Neural cell (in vitro differentiated cells): ENCODE measurements around the gene ZFYVE21. TPM values are rescaled to one million over a fixed set of nuclear protein-coding genes. Genes with fewer than 3 reads are reported as not detected.

Source experiments
- H2AFZ ChIP-seq: fragments of 200-600, 300-800 bp; sonication (generic), shearing (Covaris generic); 2 replicates; pipeline ENCODE4 v1.6.0; 2014; ENCODE audit warnings: low read depth, mild to moderate bottlenecking, antibody characterized with exemption, low read length, moderate library complexity
- H3F3A ChIP-seq: fragments of 200-600 bp; shearing (Covaris generic); 2 replicates; pipeline ENCODE4 v1.6.1; 2016; ENCODE audit warnings: mild to moderate bottlenecking, moderate library complexity, mixed read lengths, antibody characterized with exemption, low read length; ENCODE audit not compliant: insufficient read depth, poor library complexity, severe bottlenecking
- H3K27ac ChIP-seq: fragments of 200-600, 300-800 bp; sonication (generic), shearing (Covaris generic); 2 replicates; pipeline ENCODE4 v1.5.1; 2014; ENCODE audit warnings: mild to moderate bottlenecking, low read length, moderate library complexity
- H3K27me3 ChIP-seq: fragments of 300-800, 200-600 bp; sonication (generic), shearing (Covaris generic); 2 replicates; pipeline ENCODE4 v1.6.0; 2014; ENCODE audit warnings: mild to moderate bottlenecking, low read depth, low read length, moderate library complexity; ENCODE audit not compliant: insufficient read depth
- H3K36me3 ChIP-seq: fragments of 300-800, 200-600 bp; sonication (generic), shearing (Covaris generic); 2 replicates; pipeline ENCODE4 v1.5.1; 2014; ENCODE audit warnings: mild to moderate bottlenecking, antibody characterized with exemption, low read length, moderate library complexity; ENCODE audit not compliant: insufficient read depth
- H3K4me2 ChIP-seq: fragments of 300-800, 200-600 bp; sonication (generic), shearing (Covaris generic); 2 replicates; pipeline ENCODE4 v1.6.0; 2014; ENCODE audit warnings: mild to moderate bottlenecking, low read length
- H3K4me3 ChIP-seq: fragments of 300-800, 200-600 bp; sonication (generic), shearing (Covaris generic); 2 replicates; pipeline ENCODE4 v1.5.1; 2014; ENCODE audit warnings: mild to moderate bottlenecking, low read length, moderate library complexity
- H3K79me2 ChIP-seq: fragments of 200-600 bp; shearing (Covaris generic); replicated peaks from 2 replicates; pipeline ENCODE4 v1.6.0; 2014; ENCODE audit warnings: mild to moderate bottlenecking, low read length, moderate library complexity; ENCODE audit not compliant: insufficient read depth
- H3K9ac ChIP-seq: fragments of 300-800, 200-600 bp; sonication (generic), shearing (Covaris generic); 2 replicates; pipeline ENCODE4 v1.6.1; 2016; ENCODE audit warnings: mild to moderate bottlenecking, low read length, mixed read lengths
- H3K9me2 ChIP-seq: fragments of 200-600 bp; shearing (Covaris generic); 2 replicates; pipeline ENCODE4 v1.6.1; 2016; ENCODE audit warnings: mild to moderate bottlenecking, low read length, mixed read lengths; ENCODE audit not compliant: insufficient read depth
- H3K9me3 ChIP-seq: fragments of 200-600, 300-800 bp; sonication (generic), shearing (Covaris generic); 2 replicates; pipeline ENCODE4 v1.6.1; 2016; ENCODE audit warnings: mild to moderate bottlenecking, mixed run types, low read length, moderate library complexity, mixed read lengths
- H4K20me1 ChIP-seq: fragments of 200-600 bp; shearing (Covaris generic); 2 replicates; pipeline ENCODE4 v1.6.1; 2016; ENCODE audit warnings: mild to moderate bottlenecking, mixed run types; ENCODE audit not compliant: insufficient read depth
- EP300 ChIP-seq: fragments of 450-650 bp; conservative IDR thresholded peaks from 2 replicates; pipeline ENCODE4 v1.6.1; 2014; ENCODE audit warnings: antibody characterized with exemption, mild to moderate bottlenecking, moderate library complexity; ENCODE audit not compliant: poor library complexity, severe bottlenecking
- MXI1 ChIP-seq: fragments of 450-650 bp; conservative IDR thresholded peaks from 2 replicates; pipeline ENCODE4 v1.6.1; 2014; ENCODE audit warnings: antibody characterized with exemption, mild to moderate bottlenecking; ENCODE audit not compliant: poor library complexity, severe bottlenecking
- POLR2AphosphoS5 ChIP-seq: IDR thresholded peaks from 2 replicates; pipeline ENCODE4 v1.6.1; 2012
- RAD21 ChIP-seq: fragments of 450-650 bp; conservative IDR thresholded peaks from 2 replicates; pipeline ENCODE4 v1.6.1; 2014; ENCODE audit warnings: antibody characterized with exemption, mild to moderate bottlenecking, moderate library complexity
- SMC3 ChIP-seq: fragments of 450-650 bp; conservative IDR thresholded peaks from 2 replicates; pipeline ENCODE4 v1.6.1; 2014; ENCODE audit warnings: antibody characterized with exemption, mild to moderate bottlenecking, moderate library complexity; ENCODE audit not compliant: poor library complexity
- TAF1 ChIP-seq: IDR thresholded peaks from 2 replicates; pipeline ENCODE4 v1.6.1; 2012; ENCODE audit warnings: low read depth
- polyA plus RNA-seq: library from polyadenylated mRNA; depleted of rRNA; stranded (reverse); fragments of >200 nt; gene quantifications from 2 replicates; pipeline ENCODE4 v1.2.3, GENCODE V29; 2014
- TF ChIP-seq, protein P1 (sequence below): IDR thresholded peaks from 2 replicates; pipeline ENCODE4 v1.6.1; 2012; ENCODE audit warnings: borderline replicate concordance
- TF ChIP-seq, protein P2 (sequence below): fragments of 450-650 bp; IDR thresholded peaks from 2 replicates; pipeline ENCODE4 v1.5.1; 2014; ENCODE audit warnings: antibody characterized with exemption, mild to moderate bottlenecking, moderate library complexity; ENCODE audit not compliant: poor library complexity, severe bottlenecking

The ZFYVE21 gene
- polyA plus RNA-seq, 1 donor from 2014 or later, result 99.7 TPM

DNA sequence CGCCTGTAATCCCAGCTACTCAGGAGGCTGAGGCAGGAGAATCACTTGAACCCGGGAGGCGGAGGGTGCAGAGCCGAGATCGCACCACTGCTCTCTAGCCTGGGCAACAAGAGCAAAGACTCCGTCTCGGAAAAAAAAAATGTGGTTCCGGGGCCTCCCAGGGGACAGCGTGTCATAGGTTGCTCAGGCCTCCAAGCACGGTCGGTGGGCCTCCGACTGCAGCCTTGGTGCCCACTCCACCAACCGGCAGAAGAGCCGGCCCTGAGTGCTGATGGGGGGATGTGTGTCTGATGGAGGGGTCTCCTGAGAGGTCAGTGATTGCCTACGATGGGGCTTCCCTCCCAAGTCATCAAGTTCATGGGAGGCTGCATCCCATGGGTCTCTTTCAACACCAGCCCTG, 15.9 kb downstream of the ZFYVE21 start:
- Histone ChIP-seq H3K9me3 (no peaks in the 10 kb centered on the region), H3K79me2 (no peaks in the 10 kb centered on the region), H2AFZ (no peak overlapping the region), H4K20me1 (no peaks in the 10 kb centered on the region), H3K36me3 (no peaks in the 10 kb centered on the region), H3K9me2 (no peaks in the 10 kb centered on the region), H3F3A (no peaks in the 10 kb centered on the region), H3K4me3 (no peak overlapping the region), H3K9ac (no peak overlapping the region), H3K4me2 (no peak overlapping the region), H3K27me3 (no peaks in the 10 kb centered on the region), H3K27ac (no peak overlapping the region)
- TF ChIP-seq SMC3 (no peak), POLR2AphosphoS5 (no peak), EP300 (no peak), MXI1 (no peak)
- TF ChIP-seq, protein P1, sequence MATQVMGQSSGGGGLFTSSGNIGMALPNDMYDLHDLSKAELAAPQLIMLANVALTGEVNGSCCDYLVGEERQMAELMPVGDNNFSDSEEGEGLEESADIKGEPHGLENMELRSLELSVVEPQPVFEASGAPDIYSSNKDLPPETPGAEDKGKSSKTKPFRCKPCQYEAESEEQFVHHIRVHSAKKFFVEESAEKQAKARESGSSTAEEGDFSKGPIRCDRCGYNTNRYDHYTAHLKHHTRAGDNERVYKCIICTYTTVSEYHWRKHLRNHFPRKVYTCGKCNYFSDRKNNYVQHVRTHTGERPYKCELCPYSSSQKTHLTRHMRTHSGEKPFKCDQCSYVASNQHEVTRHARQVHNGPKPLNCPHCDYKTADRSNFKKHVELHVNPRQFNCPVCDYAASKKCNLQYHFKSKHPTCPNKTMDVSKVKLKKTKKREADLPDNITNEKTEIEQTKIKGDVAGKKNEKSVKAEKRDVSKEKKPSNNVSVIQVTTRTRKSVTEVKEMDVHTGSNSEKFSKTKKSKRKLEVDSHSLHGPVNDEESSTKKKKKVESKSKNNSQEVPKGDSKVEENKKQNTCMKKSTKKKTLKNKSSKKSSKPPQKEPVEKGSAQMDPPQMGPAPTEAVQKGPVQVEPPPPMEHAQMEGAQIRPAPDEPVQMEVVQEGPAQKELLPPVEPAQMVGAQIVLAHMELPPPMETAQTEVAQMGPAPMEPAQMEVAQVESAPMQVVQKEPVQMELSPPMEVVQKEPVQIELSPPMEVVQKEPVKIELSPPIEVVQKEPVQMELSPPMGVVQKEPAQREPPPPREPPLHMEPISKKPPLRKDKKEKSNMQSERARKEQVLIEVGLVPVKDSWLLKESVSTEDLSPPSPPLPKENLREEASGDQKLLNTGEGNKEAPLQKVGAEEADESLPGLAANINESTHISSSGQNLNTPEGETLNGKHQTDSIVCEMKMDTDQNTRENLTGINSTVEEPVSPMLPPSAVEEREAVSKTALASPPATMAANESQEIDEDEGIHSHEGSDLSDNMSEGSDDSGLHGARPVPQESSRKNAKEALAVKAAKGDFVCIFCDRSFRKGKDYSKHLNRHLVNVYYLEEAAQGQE, result no peak
- TF ChIP-seq, protein P2, sequence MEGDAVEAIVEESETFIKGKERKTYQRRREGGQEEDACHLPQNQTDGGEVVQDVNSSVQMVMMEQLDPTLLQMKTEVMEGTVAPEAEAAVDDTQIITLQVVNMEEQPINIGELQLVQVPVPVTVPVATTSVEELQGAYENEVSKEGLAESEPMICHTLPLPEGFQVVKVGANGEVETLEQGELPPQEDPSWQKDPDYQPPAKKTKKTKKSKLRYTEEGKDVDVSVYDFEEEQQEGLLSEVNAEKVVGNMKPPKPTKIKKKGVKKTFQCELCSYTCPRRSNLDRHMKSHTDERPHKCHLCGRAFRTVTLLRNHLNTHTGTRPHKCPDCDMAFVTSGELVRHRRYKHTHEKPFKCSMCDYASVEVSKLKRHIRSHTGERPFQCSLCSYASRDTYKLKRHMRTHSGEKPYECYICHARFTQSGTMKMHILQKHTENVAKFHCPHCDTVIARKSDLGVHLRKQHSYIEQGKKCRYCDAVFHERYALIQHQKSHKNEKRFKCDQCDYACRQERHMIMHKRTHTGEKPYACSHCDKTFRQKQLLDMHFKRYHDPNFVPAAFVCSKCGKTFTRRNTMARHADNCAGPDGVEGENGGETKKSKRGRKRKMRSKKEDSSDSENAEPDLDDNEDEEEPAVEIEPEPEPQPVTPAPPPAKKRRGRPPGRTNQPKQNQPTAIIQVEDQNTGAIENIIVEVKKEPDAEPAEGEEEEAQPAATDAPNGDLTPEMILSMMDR, result no peak

DNA sequence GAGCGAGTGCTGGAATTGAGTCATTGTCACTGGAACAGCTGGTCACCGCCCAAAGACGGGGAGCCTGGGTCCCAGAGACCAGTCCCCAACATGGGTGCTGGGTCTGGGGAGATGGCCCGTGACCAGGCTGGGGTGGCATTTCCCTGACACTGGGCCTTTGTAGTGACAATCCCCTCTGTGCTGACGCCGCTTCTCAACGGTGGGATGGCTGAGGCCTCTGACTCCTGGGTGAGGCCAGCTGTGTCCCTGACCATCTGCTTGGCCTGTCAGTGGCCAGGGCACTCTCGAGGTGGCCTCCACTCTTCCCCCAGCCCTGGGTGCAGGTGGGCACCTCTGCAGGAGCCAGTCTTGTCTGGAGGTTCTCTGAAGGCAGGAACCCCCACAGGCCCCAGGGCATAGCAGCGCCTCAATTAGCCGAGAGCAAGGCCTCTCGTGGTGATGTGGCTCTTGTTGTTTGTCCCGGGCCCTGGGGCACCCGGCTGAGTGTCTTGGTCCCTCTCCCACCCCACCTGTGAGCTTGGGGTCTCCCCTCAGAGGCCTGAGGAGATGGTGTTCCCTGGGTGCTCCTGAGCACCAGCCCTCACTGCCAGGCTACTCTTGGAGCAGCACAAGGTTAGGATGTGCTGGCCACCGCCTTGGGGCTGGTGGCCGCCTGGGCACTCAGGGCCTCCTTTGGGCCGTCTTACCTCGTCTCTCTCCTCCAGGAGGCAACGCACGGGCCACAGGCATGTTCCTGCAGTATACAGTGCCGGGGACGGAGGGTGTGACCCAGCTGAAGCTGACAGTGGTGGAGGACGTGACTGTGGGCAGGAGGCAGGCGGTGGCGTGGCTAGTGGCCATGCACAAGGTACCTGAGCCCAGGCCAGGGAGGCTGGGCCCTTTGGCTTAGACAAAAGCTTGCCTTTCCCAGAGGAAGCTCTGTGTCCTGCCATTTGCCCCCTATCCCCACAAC, 16.6 kb downstream of the ZFYVE21 start:
- no peaks in the 10 kb centered on the region for H3K27me3 ChIP-seq
- no peaks in the 10 kb centered on the region for H3K9me2 ChIP-seq
- H3F3A ChIP-seq, result no peaks in the 10 kb centered on the region
- H3K79me2 ChIP-seq, result no peaks in the 10 kb centered on the region
- no peaks in the 10 kb centered on the region for H3K9me3 ChIP-seq
- no peak overlapping the region for H3K9ac ChIP-seq
- no peaks in the 10 kb centered on the region for H4K20me1 ChIP-seq
- H3K36me3 ChIP-seq, result no peaks in the 10 kb centered on the region
- H3K4me3 ChIP-seq, result no peak overlapping the region
- H2AFZ ChIP-seq, result no peak overlapping the region
- H3K27ac ChIP-seq, result no peak overlapping the region
- TF ChIP-seq, protein P2, result no peak
- TF ChIP-seq TAF1, result no peak
- no peak for TF ChIP-seq POLR2AphosphoS5
- TF ChIP-seq MXI1, result no peak
- no peak for TF ChIP-seq SMC3
- TF ChIP-seq RAD21, result no peak
- H3K4me2 ChIP-seq, result no peak overlapping the region
